GM21367 (cell line): Measurements from ENCODE around the gene CD300C.
"Not testable (repeated sequence)": the region's sequence is repeated elsewhere in the genome, so short reads cannot be mapped to it uniquely, and the experiment has no call there.

Experiments
- ATAC-seq: cut with Tn5 transposase; IDR thresholded peaks from one replicate; pipeline ENCODE4 v1.9.1; 2021; ENCODE audit not compliant: unreplicated experiment

CD300C gene

DNA sequence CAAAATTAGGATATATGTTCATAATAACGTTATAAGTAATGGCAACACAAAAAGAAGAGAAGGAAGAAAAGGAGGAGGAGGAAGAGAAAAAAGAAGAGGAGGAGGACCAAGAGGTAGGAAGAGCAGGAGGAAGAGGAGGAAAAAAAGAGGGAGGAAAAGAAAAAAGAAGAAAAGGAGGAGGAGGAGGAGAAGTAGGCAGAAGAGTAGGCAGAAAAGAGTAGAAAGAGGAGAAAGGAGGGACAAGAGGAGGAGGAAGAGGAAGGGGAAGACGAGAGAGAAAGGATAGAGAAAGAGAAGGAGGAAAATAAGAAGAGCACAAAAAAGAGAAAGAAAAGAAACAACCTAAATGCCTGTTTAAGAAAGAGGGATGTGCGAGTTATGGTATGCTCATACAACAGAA is 9.0 kb downstream of the CD300C start:
- ATAC-seq: no peak

DNA sequence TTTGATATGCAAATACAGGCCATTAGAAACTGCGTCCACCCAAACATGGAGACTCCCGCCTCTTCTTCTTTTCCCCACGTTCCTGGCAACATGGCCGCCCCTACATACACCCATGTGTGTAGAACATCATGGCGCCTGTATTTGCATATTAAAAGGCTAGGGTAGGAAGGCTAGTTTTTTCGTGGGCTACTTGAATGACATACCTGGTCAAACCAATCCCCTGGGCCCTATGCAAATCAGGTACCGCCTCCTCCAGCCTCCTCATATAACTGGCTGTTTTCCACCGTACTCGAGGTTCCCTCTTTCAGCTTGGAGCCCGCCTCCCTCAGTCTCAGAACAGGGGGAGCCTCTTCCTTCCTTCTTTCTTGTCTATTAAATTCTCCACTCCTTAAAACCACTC is 13.8 kb downstream of the CD300C start:
- no peak for ATAC-seq

DNA sequence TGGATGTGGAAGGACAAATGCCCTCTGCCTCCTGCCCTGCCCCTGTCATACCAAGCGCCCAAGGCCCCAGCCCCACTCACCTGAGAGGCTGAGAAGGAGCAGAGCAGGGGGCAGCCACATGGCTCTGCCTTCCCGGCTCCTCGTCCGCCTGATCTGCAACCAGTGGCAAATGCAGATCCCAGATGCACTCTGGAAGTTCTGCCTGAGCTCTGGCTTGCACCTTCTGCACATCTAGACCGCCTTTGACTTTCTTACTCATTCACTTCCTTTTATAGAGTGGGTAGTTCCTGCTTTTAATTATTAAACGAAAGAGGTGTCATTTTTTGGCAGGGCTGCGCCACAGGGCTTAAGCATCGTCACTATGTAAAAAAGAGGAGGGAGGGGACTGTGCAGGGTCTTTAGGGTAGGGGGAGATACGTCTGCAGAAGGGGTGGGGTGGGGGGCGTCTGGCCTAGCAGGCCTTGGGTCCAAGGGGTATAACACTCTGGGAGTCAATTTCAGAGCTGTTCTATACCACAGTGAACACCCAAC is 14.6 kb downstream of the CD300C start, which contains the start of gene CD300LB:
Gene CD300LB, minus strand, starts transcription at position 245 of the 531 bp plus-strand sequence. Its CDS starts 125 bp downstream, at position 120.
- ATAC-seq: no peak

GRCh38 chr17:74530831-74531150 is 15.1 kb downstream of the CD300C start:
- ATAC-seq: no peak

- ATAC-seq: no peak
These were observed 16.7 kb downstream of the CD300C start for GRCh38 chr17:74529243-74529642.

DNA sequence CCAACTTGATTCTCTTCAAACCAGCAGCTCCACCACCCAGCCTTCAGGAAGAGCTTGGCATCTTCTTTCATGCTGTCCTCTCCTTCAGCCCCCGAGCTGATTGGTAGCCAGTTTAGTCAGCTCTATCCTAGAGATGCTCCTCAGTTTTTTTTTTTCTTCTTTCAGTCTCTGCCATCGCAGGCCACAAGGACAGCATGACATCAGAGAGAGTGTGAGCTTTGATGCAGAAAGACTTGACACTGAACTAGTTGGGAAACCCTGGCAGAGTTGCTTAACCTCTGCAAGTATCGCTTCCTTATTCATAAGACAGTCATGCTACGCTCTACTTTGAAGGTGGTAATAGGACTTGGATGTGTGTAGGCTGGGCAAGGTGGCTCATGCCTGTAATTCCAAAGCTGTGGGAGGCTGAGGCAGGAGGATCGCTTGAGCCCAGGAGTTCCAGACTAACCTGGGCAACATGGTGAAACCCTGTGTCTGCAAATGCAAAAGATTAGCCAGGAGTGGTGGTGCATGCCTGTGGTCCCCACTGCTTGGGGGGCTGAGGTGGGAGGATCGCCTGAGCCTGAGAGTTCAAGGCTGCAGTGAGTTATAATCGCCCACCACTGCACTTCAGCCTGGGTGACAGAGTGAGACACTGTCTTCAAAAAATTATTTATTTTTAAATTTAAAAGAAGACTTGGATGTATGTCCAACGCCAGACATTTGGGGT is 17.3 kb downstream of the CD300C start:
- ATAC-seq: peak; percentile 70

DNA sequence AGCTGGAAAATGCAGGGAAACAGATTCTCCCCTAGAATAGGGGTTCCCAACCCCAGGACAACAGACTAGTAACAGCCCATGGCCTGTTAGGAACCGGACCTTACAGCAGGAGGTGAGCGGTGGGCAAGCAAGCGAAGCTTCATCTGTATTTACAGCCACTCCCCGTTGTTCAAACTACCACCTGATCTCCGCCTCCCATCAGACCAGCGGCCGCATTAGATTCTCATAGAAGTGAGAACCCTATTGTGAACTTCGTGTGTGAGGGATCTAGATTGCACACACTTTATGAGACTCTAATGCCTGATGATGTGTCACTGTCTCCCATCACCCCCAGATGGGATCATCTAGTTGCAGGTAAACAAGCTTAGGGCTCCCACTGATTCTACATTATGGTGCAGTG is 18.2 kb downstream of the CD300C start:
- ATAC-seq: no peak

DNA sequence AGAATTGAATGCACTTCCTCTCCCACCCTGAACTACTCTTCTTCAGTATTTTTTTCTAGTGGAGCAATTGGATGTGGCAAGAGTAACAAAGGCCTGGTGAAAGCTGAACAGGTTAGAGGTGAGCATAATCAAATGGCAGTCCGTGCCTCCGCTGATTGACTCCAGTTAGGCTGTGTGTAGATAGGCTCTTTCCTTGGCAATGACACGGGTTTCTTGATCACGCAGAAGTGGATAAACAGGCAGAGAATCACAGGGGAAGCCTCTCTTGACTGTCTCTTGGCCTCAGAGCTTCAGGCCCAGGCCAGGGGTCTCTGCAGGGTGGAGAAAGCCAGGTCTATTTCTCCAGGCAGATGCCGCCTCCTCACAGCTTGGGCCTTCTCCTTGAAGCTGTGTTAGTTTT is 18.8 kb downstream of the CD300C start:
- no peak for ATAC-seq

GRCh38 chr17:74526681-74527080 is 19.2 kb downstream of the CD300C start:
- no peak for ATAC-seq

DNA sequence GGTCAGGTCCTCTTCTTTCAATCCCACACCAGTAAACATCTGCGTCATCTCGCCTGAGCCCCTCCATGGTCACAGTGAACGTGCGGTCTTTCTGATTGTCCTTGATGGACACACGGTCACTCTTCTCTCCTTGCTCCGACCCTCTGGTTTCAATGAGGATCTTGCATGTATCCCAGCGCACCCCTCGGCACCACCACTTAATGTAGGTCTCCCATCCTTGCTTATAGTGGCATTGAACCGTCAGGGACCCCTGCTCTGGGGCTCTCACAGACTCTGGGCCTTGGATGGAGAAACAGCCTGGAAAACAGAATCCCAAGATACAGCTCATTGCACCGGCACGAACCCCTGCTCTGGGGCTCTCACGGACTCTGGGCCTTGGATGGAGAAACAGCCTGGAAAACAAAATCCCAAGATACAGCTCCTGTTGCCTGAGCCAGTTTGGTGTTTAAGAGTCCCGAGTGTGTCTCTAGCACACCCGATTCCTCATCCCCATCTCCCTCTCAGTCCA is 20.1 kb downstream of the CD300C start:
- no peak for ATAC-seq

- no peak for ATAC-seq
These were observed 20.5 kb downstream of the CD300C start for GRCh38 chr17:74525465-74525725.

DNA sequence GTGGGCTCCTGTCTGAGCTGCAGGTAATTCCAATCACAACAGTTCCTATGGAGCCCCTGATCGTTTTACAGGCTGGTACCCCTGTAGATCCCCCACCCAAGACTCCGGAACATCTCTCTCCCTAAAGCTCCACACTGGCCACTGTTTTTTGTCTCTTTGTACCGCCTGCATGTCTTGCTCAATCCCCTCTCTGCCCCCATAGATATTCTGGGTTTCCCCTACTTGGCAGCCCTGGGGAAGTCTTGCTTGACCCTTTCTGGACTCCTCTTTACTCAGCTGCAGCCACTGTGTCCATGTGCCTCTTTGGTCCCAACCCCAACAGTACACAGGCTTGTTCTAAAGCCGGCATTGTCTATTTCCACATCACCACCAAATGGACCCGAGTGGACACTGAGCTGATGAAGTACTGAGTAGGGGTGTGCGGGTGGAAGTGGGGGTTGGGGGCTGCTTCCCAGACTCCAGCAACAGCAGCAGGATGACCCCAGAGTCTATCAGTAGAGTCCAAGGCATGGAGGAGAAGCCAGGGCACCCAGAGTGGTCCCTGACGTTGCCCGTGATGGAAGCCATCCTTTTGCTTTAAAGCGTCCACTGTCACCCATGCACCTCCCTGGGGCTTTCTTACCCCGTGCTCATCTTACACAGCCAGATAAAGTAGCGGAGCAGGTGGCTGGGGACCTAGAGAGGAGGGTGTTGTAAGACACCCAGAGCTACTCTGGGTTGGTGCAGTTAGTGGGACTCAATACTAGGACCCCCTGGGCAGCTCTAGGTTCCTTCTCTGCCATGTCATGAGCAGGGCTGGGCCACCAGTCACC is 21.1 kb downstream of the CD300C start:
- no peak for ATAC-seq

DNA sequence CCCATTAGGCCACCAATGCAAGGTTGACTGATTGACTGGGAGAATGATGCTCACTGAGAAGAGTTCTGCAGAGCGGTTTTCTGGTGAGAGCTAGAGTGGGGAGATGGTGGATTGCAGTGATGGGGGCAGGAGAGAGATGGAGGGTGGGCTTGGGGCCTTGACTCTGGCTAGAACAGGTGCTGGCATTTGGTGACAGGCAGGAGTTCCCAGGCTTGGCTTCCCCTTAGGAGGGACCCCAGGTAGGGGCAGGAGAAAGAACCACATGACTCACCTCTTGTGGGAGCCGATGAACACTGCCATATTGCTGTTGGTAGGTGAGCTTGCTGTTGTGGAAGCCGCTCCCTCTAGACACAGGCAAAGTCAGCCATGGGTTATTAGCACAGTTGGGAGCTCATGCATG is 22.6 kb downstream of the CD300C start:
- ATAC-seq: no peak

DNA sequence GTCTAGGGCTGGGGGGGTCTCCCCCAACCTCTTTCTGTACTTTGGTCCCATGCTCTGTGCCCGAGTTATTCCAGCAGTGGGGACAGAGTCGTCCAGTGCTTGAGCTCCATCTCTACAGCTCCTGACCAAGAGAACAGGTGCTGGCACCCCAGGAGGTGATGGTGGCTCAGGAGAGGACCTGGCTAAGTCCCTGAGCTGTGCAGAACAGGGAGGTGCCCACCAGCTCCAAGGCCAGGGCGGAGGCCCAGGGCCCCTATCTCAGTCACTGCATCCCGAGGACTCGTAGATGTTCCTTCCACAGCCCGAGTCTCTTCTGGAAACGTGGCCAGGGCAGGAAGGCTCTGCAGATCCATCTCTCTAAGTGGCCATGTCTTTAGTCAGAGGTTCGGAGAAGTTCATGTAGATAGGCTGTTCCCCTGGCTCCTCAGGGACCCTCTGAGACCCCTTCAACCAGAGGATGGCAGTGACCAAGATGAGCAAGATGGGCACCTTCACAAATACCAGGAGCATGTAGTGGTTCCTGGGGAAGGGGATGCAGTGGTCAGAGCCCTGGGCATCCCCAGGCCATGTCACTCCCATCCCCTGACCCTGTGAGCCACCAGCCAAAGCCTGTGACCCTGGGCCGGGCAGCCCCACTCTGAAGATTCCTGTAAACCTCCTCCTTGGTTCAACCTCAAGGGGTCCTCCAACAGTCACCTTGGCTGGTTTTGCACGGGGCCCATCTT is 23.4 kb downstream of the CD300C start:
- no peak for ATAC-seq

- no peak for ATAC-seq
These were observed 24.2 kb downstream of the CD300C start for GRCh38 chr17:74521701-74522201.

GRCh38 chr17:74520790-74521480 is 25.0 kb downstream of the CD300C start:
- ATAC-seq: no peak

DNA sequence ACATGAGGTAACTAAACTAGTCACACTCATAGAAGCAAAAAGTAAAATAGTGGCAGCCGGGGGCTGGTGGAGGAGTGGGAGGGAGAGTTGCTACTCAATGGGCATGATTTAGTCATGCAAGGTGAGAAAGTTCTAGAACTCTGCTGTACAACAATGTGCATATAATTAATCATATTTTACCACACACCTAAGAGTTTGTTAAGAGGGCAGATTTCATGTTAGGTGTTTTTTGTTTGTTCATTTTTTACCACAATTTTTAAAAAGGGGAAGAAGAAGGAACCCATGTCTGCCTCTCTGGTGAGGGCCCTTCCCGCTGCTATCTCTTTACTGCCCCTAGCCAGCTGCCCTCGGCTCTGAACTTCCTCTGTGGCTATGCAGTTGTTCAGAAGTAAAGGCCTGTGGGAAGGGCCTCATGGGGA is 25.9 kb downstream of the CD300C start:
- no peak for ATAC-seq

GRCh38 chr17:74518413-74518981 is 27.4 kb downstream of the CD300C start:
- ATAC-seq: not testable (repeated sequence)

GRCh38 chr17:74516561-74517328 is 29.2 kb downstream of the CD300C start:
- no peak for ATAC-seq

GRCh38 chr17:74515941-74516340 is 30.0 kb downstream of the CD300C start:
- ATAC-seq: no peak
